ENCODE measurements around the gene CDH4.
"Not testable (repeated sequence)": the region's sequence is repeated elsewhere in the genome, so short reads cannot be mapped to it uniquely, and the experiment has no call there.

- TF ChIP-seq CTCF (IDR thresholded peaks at IDR 0.05; ENCODE audit: control extremely low read depth in 1 of 3, insufficient read depth in 1 of 3, low read depth in 1 of 3, low read length in 3 of 3); USF2 (IDR thresholded peaks at IDR 0.05; ENCODE audit: low read length); EP300 (IDR thresholded peaks at IDR 0.05; ENCODE audit: borderline replicate concordance in 1 of 2, low read depth in 2 of 2, low read length in 2 of 2); MAX (IDR thresholded peaks at IDR 0.05); ATF2 (IDR thresholded peaks at IDR 0.05; ENCODE audit: low read length); CHD2 (IDR thresholded peaks at IDR 0.05; ENCODE audit: low read length); FOSL1 (IDR thresholded peaks at IDR 0.05; ENCODE audit: insufficient read depth, low read depth, low read length); CBX8 (IDR thresholded peaks at IDR 0.05; ENCODE audit: borderline replicate concordance, low read depth, low read length); CBX5 (IDR thresholded peaks at IDR 0.05; ENCODE audit: low read depth, low read length); TCF12 (IDR thresholded peaks at IDR 0.05; ENCODE audit: low read depth, low read length): not testable (repeated sequence)
These were observed 21.0 kb downstream of the CDH4 start for GRCh38 chr20:61273024-61273423.

Measured in H1 (cell line).